ENCODE results near the gene LRPPRC.

Gene LRPPRC

GRCh38 chr2:44001716-44002115, 5.9 kb upstream of the LRPPRC start:
- TF ChIP-seq CTCF (IDR thresholded peaks at IDR 0.05; ENCODE audit: low read depth, low read length, missing control alignments) = no peak
- no peak for DNase-seq (ENCODE audit: low read depth)
- H3K4me3 ChIP-seq (ENCODE audit: low read depth, low read length) = no peak overlapping the region

GRCh38 chr2:43998263-43998662, 2.5 kb upstream of the LRPPRC start:
- H3K4me3 ChIP-seq (ENCODE audit: low read depth, low read length) = no peak overlapping the region
- no peak for DNase-seq (ENCODE audit: low read depth)
- no peak for TF ChIP-seq CTCF (IDR thresholded peaks at IDR 0.05; ENCODE audit: low read depth, low read length, missing control alignments)

DNA sequence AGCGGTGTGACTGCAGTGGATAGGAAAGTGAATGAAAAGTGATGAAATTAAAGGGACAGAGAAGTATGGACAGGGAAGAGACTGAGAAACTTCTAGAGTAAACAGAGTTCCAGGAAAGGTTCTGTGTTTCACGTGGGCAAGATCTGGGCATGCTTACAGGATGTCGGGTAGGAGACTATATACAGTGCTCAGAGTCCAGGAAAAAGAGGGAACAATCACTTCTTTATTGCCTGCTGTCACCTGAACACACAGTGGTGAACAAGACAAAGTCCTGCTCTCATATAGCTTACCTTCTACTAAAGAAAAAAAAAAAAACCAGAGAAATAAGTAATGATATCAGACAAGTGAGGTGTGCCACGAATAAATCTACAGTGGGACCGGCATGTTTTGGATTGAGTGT, 2.4 kb downstream of the LRPPRC start:
- TF ChIP-seq CTCF (IDR thresholded peaks at IDR 0.05; ENCODE audit: low read depth, low read length, missing control alignments) = no peak
- no peak for DNase-seq (ENCODE audit: low read depth)
- no peak overlapping the region for H3K4me3 ChIP-seq (ENCODE audit: low read depth, low read length)

DNA sequence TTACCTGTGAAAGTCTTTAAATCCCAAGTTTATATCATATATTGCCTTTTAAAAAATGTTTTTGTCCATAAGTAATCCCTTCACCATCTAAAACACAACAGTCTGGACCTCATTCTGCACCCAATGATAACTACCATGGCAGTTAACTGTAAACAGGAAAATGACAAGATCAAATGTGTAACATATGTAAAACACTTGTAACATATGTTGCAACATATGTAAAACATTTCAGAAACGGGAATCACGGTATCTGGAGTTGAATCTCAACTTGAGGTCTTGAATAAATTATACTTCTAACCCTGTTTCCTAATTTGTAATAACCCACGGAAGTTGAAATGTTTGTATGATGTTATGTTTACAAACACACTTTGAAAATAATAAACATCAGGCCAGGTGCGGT, 6.2 kb downstream of the LRPPRC start:
- no peak overlapping the region for H3K4me3 ChIP-seq (ENCODE audit: low read depth, low read length)
- TF ChIP-seq CTCF (IDR thresholded peaks at IDR 0.05; ENCODE audit: low read depth, low read length, missing control alignments) = no peak
- DNase-seq (ENCODE audit: low read depth) = no peak

GRCh38 chr2:43986600-43986999, 9.2 kb downstream of the LRPPRC start:
- no peak for TF ChIP-seq CTCF (IDR thresholded peaks at IDR 0.05; ENCODE audit: low read depth, low read length, missing control alignments)
- no peak for DNase-seq (ENCODE audit: low read depth)
- H3K4me3 ChIP-seq (ENCODE audit: low read depth, low read length) = no peak overlapping the region

GRCh38 chr2:43985359-43985758, 10.4 kb downstream of the LRPPRC start:
- H3K4me3 ChIP-seq (ENCODE audit: low read depth, low read length) = no peak overlapping the region
- no peak for DNase-seq (ENCODE audit: low read depth)
- TF ChIP-seq CTCF (IDR thresholded peaks at IDR 0.05; ENCODE audit: low read depth, low read length, missing control alignments) = no peak

DNA sequence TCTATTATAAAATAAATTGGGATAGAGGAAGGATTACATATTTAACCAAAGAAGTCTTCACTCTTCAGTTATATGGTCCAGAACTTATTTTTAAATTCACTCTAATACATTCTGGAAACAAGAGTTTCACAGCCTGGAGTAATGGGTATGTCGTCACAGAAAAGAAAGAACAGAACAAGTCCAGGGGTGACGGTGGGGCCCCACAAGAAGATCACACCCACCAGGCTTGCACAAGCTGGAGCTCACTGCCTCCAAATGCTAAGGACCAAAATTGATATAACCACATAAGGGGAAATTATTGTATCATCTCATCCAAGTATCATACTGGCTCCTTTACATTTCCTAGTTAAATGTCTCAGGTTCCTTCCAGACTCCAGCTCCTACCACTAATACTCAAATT, 11.3 kb downstream of the LRPPRC start:
- TF ChIP-seq CTCF (IDR thresholded peaks at IDR 0.05; ENCODE audit: low read depth, low read length, missing control alignments) = no peak

More for the DNA sequence above, 11.3 kb downstream of the LRPPRC start:
- DNase-seq (ENCODE audit: low read depth) = no peak
- no peak overlapping the region for H3K4me3 ChIP-seq (ENCODE audit: low read depth, low read length)
